IMR-90 (cell line): ENCODE data around the gene SRC. TPM values are rescaled to one million over a fixed set of nuclear protein-coding genes. Genes with fewer than 3 reads are reported as not detected.

Experiments used
- ATAC-seq: fragments of 200-7000 bp; cut with Tn5 transposase; 2 replicates; pipeline ENCODE4 v1.9.1; 2020; ENCODE audit warnings: low read depth, mild to moderate bottlenecking, moderate library complexity
- BruUV-seq: library from RNA; stranded (reverse); fragments of 400-500 nt; replicated peaks from 2 replicates; lab custom pipeline; 2021; lab: Mats Ljungman, UMichigan
- CTCF ChIA-PET: fragments of 300-600 bp; formaldehyde crosslinking; extraction: SDS; loops from one replicate; lab custom pipeline; 2021; ENCODE audit warnings: antibody characterized with exemption; lab: Yijun Ruan, JAX
- POLR2A ChIA-PET: fragments of 300-600 bp; sonication (Branson Sonifier 250); formaldehyde crosslinking; loops from one replicate; lab custom pipeline; 2022; ENCODE audit warnings: antibody characterized with exemption; ENCODE audit not compliant: unreplicated experiment; lab: Charles Lee
- DNase-seq: peaks from one replicate; pipeline ENCODE4 v3.0.0; 2013
- H2AFZ ChIP-seq: replicated peaks from 2 replicates; pipeline ENCODE3; 2013; ENCODE audit warnings: low read length, mild to moderate bottlenecking; ENCODE audit not compliant: poor library complexity
- H2AK5ac ChIP-seq: 2 replicates; pipeline ENCODE4 v1.6.1; 2013; ENCODE audit warnings: low read depth, low read length, inconsistent platforms
- H2AK9ac ChIP-seq: replicated peaks from 2 replicates; pipeline ENCODE3; 2013; ENCODE audit warnings: mild to moderate bottlenecking, low read depth, low read length, moderate library complexity; ENCODE audit not compliant: poor library complexity
- H2BK120ac ChIP-seq: 2 replicates; pipeline ENCODE4 v1.6.1; 2013; ENCODE audit warnings: low read depth, low read length, inconsistent platforms
- H2BK15ac ChIP-seq: 3 replicates; pipeline ENCODE4 v1.6.1; 2013; ENCODE audit warnings: low read depth, low read length, inconsistent platforms
- H2BK20ac ChIP-seq: 2 replicates; pipeline ENCODE4 v1.6.1; 2013; ENCODE audit warnings: low read depth, mild to moderate bottlenecking, inconsistent platforms, low read length, moderate library complexity
- H2BK5ac ChIP-seq: 2 replicates; pipeline ENCODE4 v1.6.1; 2013; ENCODE audit warnings: mild to moderate bottlenecking, low read depth, low read length, inconsistent platforms; ENCODE audit not compliant: poor library complexity, severe bottlenecking
- H3K14ac ChIP-seq: replicated peaks from 2 replicates; pipeline ENCODE4 v1.6.1; 2013; ENCODE audit warnings: low read depth, low read length, inconsistent platforms
- H3K18ac ChIP-seq: 2 replicates; pipeline ENCODE4 v1.6.1; 2013; ENCODE audit warnings: low read depth, low read length, control low read depth
- H3K23ac ChIP-seq: 2 replicates; pipeline ENCODE4 v1.6.1; 2013; ENCODE audit warnings: low read depth, low read length, inconsistent platforms
- H3K27ac ChIP-seq: 2 replicates; pipeline ENCODE4 v1.5.1; 2013; ENCODE audit warnings: mild to moderate bottlenecking, control low read depth, low read length; ENCODE audit not compliant: insufficient read depth
- H3K27me3 ChIP-seq: 2 replicates; pipeline ENCODE4 v1.6.1; 2013; ENCODE audit warnings: low read length; ENCODE audit not compliant: control insufficient read depth, insufficient read depth
- H3K36me3 ChIP-seq: 2 replicates; pipeline ENCODE4 v1.6.1; 2013; ENCODE audit warnings: low read length, mixed read lengths; ENCODE audit not compliant: control insufficient read depth, insufficient read depth
- H3K4ac ChIP-seq: 2 replicates; pipeline ENCODE4 v1.6.1; 2013; ENCODE audit warnings: low read depth, low read length, inconsistent platforms
- H3K4me1 ChIP-seq: 2 replicates; pipeline ENCODE4 v1.6.1; 2013; ENCODE audit warnings: low read length, mixed read lengths; ENCODE audit not compliant: control insufficient read depth, insufficient read depth
- H3K4me2 ChIP-seq: 2 replicates; pipeline ENCODE4 v1.6.1; 2013; ENCODE audit warnings: low read depth, mild to moderate bottlenecking, control low read depth, low read length, moderate library complexity
- H3K4me3 ChIP-seq: 2 replicates; pipeline ENCODE4 v1.5.1; 2013; ENCODE audit warnings: low read depth, mild to moderate bottlenecking, control low read depth, low read length, moderate library complexity; ENCODE audit not compliant: insufficient read depth
- H3K56ac ChIP-seq: 2 replicates; pipeline ENCODE4 v1.6.1; 2013; ENCODE audit warnings: low read length, inconsistent platforms; ENCODE audit not compliant: insufficient read depth; ENCODE audit errors: extremely low read depth
- H3K79me1 ChIP-seq, 2 experiments: 2 replicates each; pipeline ENCODE4 v1.6.1; 2013; ENCODE audit warnings: low read length in 2 of 2, inconsistent platforms in 1 of 2, low read depth in 1 of 2
- H3K9ac ChIP-seq: 2 replicates; pipeline ENCODE4 v1.6.1; 2013; ENCODE audit warnings: low read depth, low read length, control low read depth
- H3K9me1 ChIP-seq: 2 replicates; pipeline ENCODE4 v1.6.1; 2013; ENCODE audit warnings: low read length, inconsistent platforms; ENCODE audit not compliant: insufficient read depth
- H3K9me3 ChIP-seq: 2 replicates; pipeline ENCODE4 v1.6.1; 2013; ENCODE audit warnings: low read length; ENCODE audit not compliant: control insufficient read depth, insufficient read depth
- H4K20me1 ChIP-seq: 2 replicates; pipeline ENCODE4 v1.6.1; 2013; ENCODE audit warnings: low read length, inconsistent platforms; ENCODE audit not compliant: insufficient read depth
- H4K5ac ChIP-seq: 2 replicates; pipeline ENCODE4 v1.6.1; 2013; ENCODE audit warnings: mild to moderate bottlenecking, low read depth, low read length, control low read depth
- H4K8ac ChIP-seq, 2 experiments: 2 replicates each; pipeline ENCODE4 v1.6.1; 2013; ENCODE audit warnings: low read depth in 2 of 2, low read length in 2 of 2, control low read depth in 1 of 2, inconsistent platforms in 1 of 2
- H4K91ac ChIP-seq: 2 replicates; pipeline ENCODE4 v1.6.1; 2013; ENCODE audit warnings: low read depth, low read length, inconsistent platforms; ENCODE audit not compliant: insufficient read depth
- BHLHE40 ChIP-seq: fragments of 150-350 bp; IDR thresholded peaks from 2 replicates; pipeline ENCODE4 v1.6.1; 2016; ENCODE audit warnings: mild to moderate bottlenecking, low read depth, low read length
- MXI1 ChIP-seq: IDR thresholded peaks from 2 replicates; pipeline ENCODE4 v1.6.1; 2012; ENCODE audit warnings: low read depth, mild to moderate bottlenecking, low read length, moderate library complexity, borderline replicate concordance
- SMC3 ChIP-seq: fragments of 150-350 bp; IDR thresholded peaks from 2 replicates; pipeline ENCODE4 v1.6.1; 2016; ENCODE audit warnings: low read depth, mild to moderate bottlenecking, antibody characterized with exemption, low read length, moderate library complexity
- USF2 ChIP-seq: fragments of 150-350 bp; IDR thresholded peaks from 2 replicates; pipeline ENCODE4 v1.6.1; 2017; ENCODE audit warnings: mild to moderate bottlenecking, antibody characterized with exemption, low read length, low read depth
- WGBS, 2 experiments: methylation state at CpG; one replicate each; pipeline versions ENCODE4 v1.1.5 to v1.1.7; 2013; ENCODE audit warnings: missing lambda C conversion rate in 2 of 2; ENCODE audit not compliant: insufficient read length in 1 of 2; ENCODE audit errors: extremely low coverage in 2 of 2; 5-methylcytosine and 5-hydroxymethylcytosine counted together
- dilution Hi-C: fragments of 300-500 bp; cut with HindIII; formaldehyde crosslinking; loops from one replicate; pipeline ENCODE4 v1.14.3; 2018; ENCODE audit warnings: low sequenced_read_pairs; ENCODE audit not compliant: unreplicated experiment
- in situ Hi-C: fragments of 300-500 bp; cut with MboI; formaldehyde crosslinking; loops from 3 replicates; pipeline ENCODE4 v1.14.3; 2019; ENCODE audit warnings: low sequenced_read_pairs, inconsistent platforms, mixed read lengths
- intact Hi-C: fragments of 100-400 bp; cut with micrococcal nuclease; formaldehyde crosslinking; loops from 2 replicates; pipeline ENCODE4 v1.10.0; 2022
- polyA plus RNA-seq, 3 experiments: library from polyadenylated mRNA; depleted of rRNA; stranded (reverse); fragments of >200 nt; gene quantifications; 2 replicates each; pipeline ENCODE4 v1.2.3, GENCODE V29; 2012; ENCODE audit warnings: low replicate concordance in 1 of 3
- total RNA-seq: library from RNA; depleted of rRNA; stranded (reverse); fragments of >200 nt; gene quantifications from 2 replicates; pipeline ENCODE4 v1.2.3, GENCODE V29; 2012

SRC gene
- total and polyA plus RNA-seq, 2 of the 4 experiments (the other 2 are of a cell fraction) = 7.0 to 24.2 TPM

GRCh38 chr20:37406010-37406998 is 60.4 kb downstream of the SRC start:
- Histone ChIP-seq H3K79me1 (no peaks in the 10 kb centered on the region), H4K8ac (peak overlapping the region; percentile 80 to 86), H3K9me1 (peaks cover 7% of the 10 kb centered on the region), H2AK5ac (peak overlapping the region; percentile 87), H2BK15ac (no peak overlapping the region), H2BK5ac (no peak overlapping the region), H4K91ac (peak overlapping the region; percentile 52; the same call in 1 of the 2 replicates), H3K56ac (no peak overlapping the region; the same call in 1 of the 2 replicates), H3K27ac (no peak overlapping the region; the same call in 1 of the 2 replicates), H2BK20ac (0 out of 2 replicates have a peak overlapping the region, but pooled peaks have one; percentile 2), H3K18ac (no peak overlapping the region), H3K4me1 (peaks cover 2% of the 10 kb centered on the region; the same call in 1 of the 2 replicates), H3K36me3 (peaks cover 21% of the 10 kb centered on the region), H2BK120ac (no peak overlapping the region), H3K4ac (peak overlapping the region; percentile 63), H3K4me2 (peak overlapping the region; percentile 92), H3K9ac (peak overlapping the region; percentile 47), H3K9me3 (no peaks in the 10 kb centered on the region), H2AFZ (peak overlapping the region; percentile 95), H2AK9ac (peak overlapping the region; percentile 73), H4K20me1 (peaks cover 6% of the 10 kb centered on the region; the same call in 1 of the 2 replicates), H4K5ac (peak overlapping the region; percentile 2; the same call in 1 of the 2 replicates), H3K23ac (peak overlapping the region; percentile 43), H3K14ac (peak overlapping the region; percentile 27), H3K27me3 (peaks cover 19% of the 10 kb centered on the region), H3K4me3 (peak overlapping the region; percentile 26)
- ATAC-seq (peak; percentile 91), DNase-seq (peak; percentile 28)
- POLR2A ChIA-PET = no interaction called here
- BruUV-seq = no TSS peak
- in situ Hi-C loops (loop anchor here (5.0 kb wide), 1 partner anchor 106 kb away; no protein-coding TSS in a partner anchor), dilution Hi-C loops (no loop called here), intact Hi-C loops (loop anchor here (5.0 kb wide), 1 partner anchor 121 kb away; the partner anchor contains the start of gene BLCAP)
- CTCF ChIA-PET = interaction anchor here (0.6 to 1.0 kb wide), 2 partner anchors 95 to 138 kb away, joined by 3 to 4 read pairs; no protein-coding TSS in a partner anchor
- peak; percentile 95 for TF ChIP-seq MXI1
- TF ChIP-seq USF2 = peak; percentile 85
- peak; percentile 70 for TF ChIP-seq BHLHE40
- TF ChIP-seq SMC3 = no peak
- WGBS, 2 experiments = 20% methylated on average over 22 of the region's 49 CpGs; no CpG with 5 or more reads in 1 of the 2 experiments
